SKM-1 treated with dmso at 0.1 percent for 144 hours (cell line): ENCODE data around the gene IRF2BPL.
A peak's percentile ranks its signal among the peaks of the same experiment; 100 is the strongest.
"Not testable (repeated sequence)": the region's sequence is repeated elsewhere in the genome, so short reads cannot be mapped to it uniquely, and the experiment has no call there.

Experiments
- DNase-seq: peaks from one replicate; lab custom pipeline; 2025; ENCODE audit not compliant: unreplicated experiment; lab: John Stamatoyannopoulos, UW

IRF2BPL gene

GRCh38 chr14:77035267-77035666 lies 6.8 kb upstream of the IRF2BPL start:
- DNase-seq = no peak

DNA sequence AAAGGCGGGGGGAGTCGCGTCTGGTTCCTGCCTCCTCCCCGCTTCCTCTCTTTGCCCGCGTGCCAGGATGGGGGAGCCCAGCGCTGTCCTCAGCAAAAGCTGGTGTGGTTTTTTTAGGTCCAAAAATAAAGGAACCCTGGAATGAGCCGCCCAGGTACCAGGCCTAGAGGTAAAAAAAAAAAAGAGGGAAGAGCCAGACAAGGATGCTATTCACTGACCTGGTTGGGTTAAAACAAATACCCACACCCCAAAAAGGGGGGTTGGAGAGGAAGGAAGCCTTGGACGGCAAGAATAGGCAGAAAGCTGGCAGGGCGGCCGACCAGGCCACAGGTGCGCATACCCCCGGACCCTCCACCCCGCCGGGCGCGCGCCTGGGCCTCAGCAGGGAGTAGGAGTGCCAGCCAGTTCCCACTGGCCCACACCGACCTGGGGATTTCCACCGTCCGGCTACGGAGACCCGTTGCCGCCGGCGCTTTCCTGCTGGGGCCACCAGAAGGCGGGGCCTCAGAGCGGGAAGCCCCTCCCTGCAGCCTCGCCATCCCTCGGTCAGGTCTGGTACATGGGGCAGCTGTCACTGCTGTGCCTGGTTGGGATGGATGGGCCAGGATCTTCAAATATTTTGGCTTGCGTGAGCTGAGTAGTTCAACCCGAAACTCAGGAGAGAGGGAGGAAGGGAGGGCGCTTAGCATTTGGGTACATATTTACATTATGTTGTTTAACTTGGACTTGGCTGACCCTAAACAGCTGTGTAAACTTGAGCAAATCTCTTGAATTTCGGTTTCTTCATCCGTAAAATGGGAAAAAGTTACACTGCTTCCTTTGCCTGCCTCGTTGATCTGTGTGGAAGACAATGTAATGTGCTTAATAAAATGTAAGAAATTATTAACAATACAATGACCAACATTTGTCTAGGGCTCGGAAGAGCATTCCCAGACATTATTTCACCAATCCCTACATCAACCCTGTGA lies 5.4 kb upstream of the IRF2BPL start:
- DNase-seq = no peak

GRCh38 chr14:77032844-77033621 lies 4.5 kb upstream of the IRF2BPL start:
- DNase-seq = peak; percentile 51

DNA sequence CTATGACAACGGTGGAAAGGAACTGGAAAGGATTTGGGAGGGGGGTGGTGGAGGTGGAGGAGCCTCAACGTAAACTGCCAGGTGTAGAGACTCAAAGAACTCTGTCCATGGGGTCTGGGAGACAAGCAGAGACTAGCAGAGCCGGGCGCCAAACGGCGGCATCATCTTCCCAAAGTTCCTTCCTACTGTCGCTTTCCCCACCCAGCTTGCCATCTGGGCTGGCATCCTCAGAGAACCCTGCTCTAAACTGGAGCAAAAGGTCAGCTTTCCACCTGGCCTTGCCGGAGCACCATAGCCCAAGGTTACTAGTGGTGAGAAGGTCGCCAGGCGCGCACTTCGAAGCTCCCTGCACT lies 4.0 kb upstream of the IRF2BPL start:
- no peak for DNase-seq

DNA sequence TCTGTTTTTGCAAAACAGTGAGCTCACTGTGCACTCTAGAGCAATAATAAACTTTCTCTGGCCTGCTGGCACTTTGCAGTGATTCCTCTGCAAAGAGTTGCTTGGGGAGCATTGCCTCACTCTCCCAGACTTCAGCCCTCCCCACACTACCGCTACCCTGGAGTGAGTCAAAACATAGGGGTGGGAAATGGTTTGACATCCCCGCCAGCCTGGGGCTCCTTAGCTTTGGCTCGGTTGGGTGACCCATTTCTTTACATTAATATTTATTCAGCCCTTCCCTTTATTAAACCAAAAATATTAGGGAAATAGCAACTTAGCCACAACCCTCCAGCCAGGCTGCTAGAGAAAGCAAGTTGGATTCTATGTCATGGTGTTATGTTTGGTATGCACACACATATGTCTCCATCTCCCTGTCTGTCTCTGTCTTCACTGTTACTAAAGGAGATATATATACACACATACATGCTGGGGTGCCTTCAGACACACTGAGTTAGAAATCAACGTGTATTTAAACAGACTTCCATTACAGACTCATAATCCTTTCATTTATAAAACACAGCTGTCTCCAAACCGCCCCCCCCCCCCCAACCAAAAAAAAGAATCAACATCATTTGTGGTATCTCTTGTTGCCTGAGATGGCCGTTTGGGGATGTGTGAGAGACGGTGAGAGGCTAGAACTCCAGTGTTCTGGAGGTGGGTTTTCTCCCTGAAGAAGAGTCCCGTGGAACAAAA lies 3.4 kb upstream of the IRF2BPL start:
- DNase-seq = no peak

GRCh38 chr14:77027538-77028383 lies 747 bp downstream of the IRF2BPL start:
- DNase-seq = no peak

- DNase-seq = no peak
Observed at GRCh38 chr14:77026930-77027537, 1.5 kb downstream of the IRF2BPL start.

DNA sequence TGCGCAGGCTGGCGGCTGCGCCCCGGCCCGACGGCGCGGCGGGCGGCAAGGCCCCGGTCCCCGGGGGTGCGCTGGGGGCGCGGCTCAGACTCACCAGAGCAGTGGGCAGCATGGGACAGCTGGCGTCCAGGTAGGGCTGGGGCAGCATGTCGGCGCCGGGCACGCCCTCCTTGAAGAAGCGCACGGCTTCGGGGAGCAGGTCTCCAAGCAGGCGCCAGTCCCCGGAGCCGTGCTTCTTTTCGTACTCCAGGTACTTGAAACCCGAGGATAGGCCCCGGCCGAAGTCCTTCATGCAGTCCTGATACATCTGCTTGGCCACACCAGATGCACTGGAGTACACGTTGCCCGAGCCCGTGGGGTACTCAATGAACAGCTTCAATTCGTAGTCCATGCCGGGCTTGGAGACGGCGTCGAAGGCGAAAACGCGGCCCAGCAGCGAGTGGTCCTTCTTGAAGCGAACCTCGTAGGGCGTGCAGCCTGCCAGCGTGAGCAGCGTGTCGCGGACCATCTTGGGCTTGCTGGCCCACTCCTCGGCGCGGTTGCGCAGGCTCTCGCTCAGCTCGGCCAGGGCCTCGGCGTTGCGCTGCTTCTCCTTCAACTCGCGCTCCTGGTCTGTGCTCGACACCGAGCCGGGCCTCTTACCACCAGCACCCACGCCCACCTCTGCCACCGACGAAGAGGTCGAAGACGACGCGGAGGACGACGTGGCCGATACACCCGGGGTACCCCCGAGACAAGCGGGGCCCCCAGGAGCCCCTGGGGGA lies 2.2 kb downstream of the IRF2BPL start:
- DNase-seq = no peak

DNA sequence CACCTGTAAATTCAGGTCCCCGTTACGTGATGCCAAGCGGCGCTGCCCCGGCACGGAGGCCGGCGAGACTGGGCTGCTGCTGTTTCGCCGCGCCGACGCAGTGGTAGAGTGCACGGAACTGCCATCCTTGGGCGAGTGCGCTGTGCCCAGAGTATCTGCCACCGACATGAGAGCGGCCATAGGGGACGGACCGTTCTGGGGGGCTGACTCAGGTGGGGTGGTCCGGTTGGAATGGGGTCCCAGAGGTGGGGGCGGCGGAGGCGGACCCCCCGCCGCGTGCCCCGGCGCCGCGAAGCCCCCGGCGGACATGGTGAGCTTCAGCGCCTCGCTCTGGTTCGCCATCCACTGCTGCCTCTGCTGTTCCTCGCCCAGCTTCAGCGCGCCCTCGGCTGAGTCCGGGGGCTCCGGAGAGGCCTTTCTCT lies 2.8 kb downstream of the IRF2BPL start:
- DNase-seq = no peak

DNA sequence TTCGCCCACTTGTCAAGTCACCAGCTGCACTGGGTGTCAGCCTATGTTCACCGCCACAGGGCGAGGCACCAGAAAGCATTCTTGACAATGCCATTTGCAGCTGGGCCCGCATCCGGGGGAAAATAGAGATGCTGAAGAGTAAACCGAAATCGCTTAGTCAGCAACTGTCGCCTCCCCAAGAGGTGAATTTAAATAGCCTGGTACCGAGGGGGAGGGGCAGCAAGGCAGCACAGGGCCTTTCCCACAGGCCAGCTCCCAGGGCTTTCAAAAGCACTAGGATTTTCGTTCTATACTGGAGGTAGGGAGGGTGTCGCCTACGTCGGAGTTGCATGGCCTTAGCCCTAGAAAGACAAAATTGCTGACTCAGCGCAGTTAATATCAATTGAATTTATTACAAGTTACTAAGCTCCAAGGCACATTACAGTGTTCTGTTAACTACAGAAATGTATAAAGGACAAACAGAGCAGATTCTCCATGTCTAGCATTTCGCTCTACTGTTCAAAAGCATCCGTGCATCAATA lies 4.3 kb downstream of the IRF2BPL start:
- no peak for DNase-seq

- DNase-seq = no peak
Observed at GRCh38 chr14:77023001-77023996, 5.2 kb downstream of the IRF2BPL start.

GRCh38 chr14:77022236-77022852 lies 6.2 kb downstream of the IRF2BPL start:
- DNase-seq = no peak

GRCh38 chr14:77021424-77021823 lies 7.1 kb downstream of the IRF2BPL start:
- DNase-seq = not testable (repeated sequence)

- DNase-seq = no peak
Observed at GRCh38 chr14:77018785-77019184, 9.7 kb downstream of the IRF2BPL start.

- DNase-seq = no peak
Observed at GRCh38 chr14:77017666-77018065, 10.8 kb downstream of the IRF2BPL start.

- DNase-seq = no peak
Observed at GRCh38 chr14:77014734-77015133, 13.8 kb downstream of the IRF2BPL start.

DNA sequence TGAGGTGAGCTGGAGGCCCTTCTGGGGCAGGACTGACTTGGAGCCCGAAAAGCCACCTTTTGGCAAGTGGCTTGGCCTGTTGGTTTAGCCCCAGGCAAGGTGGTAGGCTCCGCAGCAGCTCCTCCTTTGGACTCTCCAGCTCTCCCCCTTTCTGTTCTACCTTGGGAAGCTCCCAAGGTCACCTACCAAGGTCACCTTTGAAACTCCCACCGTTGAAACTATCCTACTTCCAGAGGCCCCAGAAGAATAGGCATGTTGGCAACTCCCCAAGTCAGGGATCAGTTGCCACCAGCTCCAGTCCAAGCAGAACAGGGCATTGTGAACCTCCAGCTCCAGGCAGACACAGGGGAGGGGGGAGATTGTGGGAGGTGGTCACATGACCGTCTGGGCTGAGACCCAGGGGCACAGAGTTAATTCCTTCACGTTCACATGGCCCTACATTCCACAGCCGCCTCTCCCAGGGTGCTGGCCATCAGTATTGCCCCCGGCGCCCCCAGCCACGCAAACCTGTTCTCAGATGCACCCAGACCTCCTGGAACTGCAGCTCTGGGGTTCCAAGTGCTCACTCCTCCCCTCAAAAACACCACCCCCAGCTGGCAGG lies 14.4 kb downstream of the IRF2BPL start:
- no peak for DNase-seq
